ENCODE measurements around the gene MEX3C.
A peak's percentile ranks its signal among the peaks of the same experiment; 100 is the strongest.

MEX3C gene

GRCh38 chr18:51153659-51154371 is 43.7 kb downstream of the MEX3C start:
- DNase-seq, result peak; percentile 59

DNA sequence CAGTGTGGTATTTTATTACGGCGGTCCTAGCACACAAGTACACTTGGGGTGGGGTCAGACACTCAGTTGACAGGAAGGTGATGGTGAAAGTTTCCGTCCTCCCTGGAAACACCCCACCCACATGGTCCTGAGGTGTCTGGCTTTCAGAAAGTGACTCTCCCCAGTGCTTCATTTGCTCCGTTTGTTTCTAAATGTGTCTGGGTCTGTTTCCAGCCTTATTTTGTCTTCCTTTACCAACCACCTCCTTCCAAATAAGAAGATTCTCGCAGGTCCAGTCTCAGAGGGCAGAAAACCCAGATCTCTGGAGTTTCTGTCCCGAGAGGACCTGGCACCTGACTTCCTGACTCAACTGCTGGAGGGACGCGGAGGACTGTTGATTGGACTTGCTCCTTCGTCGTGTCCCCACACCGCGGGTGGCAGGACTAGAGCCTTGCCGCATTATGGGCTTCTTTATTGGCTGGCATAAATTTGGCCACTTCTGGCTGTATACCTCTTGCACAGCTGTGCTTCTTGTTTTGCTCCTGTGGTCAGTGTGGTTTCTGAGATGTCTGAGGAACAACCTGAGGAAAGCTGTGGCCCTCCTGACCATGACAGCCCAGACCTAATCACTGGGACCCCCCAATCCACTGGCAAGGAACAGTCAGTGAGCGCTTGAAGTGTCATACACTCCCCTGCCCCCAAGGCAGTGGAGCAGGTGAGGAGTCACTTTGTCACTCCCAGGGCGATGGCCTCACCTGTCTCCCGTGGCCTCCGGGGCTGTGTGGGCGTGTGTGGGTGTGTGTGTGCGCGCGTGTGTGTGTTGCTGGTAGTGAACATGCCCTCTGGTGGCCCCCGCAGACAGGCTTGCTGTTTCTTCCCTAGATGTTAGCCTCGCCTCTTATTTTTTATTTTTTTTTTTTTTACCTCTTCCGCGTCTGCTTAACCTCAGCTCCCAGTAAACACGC is 45.6 kb downstream of the MEX3C start:
- peak; percentile 81 for DNase-seq

GRCh38 chr18:51151185-51151567 is 46.3 kb downstream of the MEX3C start:
- no peak for DNase-seq

- peak; percentile 50 for DNase-seq
These were observed 47.3 kb downstream of the MEX3C start for GRCh38 chr18:51150113-51150700.

- no peak for DNase-seq
These were observed 47.8 kb downstream of the MEX3C start for GRCh38 chr18:51149670-51150069.

GRCh38 chr18:51146909-51147308 is 50.6 kb downstream of the MEX3C start:
- no peak for DNase-seq

DNA sequence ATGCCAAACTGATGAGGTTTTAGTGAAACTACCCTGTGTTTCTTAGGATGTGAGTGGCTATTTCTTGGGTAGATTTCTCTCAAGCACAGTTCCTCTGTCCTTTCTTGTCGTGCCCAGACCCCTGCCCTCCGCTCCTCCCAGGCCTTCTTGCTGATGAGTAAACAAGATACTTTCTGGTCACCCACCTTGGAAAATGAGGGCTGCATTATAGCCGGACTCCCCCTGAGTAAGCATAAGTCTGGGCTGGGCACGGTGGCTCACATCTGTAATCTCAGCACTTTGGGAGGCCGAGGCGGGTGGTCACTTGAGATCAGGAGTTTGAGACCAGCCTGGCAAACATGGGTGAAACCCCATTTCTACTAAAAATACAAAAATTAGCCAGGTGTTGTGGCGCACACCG is 58.5 kb downstream of the MEX3C start:
- no peak for DNase-seq

GRCh38 chr18:51137891-51138290 is 59.6 kb downstream of the MEX3C start:
- DNase-seq, result no peak

DNA sequence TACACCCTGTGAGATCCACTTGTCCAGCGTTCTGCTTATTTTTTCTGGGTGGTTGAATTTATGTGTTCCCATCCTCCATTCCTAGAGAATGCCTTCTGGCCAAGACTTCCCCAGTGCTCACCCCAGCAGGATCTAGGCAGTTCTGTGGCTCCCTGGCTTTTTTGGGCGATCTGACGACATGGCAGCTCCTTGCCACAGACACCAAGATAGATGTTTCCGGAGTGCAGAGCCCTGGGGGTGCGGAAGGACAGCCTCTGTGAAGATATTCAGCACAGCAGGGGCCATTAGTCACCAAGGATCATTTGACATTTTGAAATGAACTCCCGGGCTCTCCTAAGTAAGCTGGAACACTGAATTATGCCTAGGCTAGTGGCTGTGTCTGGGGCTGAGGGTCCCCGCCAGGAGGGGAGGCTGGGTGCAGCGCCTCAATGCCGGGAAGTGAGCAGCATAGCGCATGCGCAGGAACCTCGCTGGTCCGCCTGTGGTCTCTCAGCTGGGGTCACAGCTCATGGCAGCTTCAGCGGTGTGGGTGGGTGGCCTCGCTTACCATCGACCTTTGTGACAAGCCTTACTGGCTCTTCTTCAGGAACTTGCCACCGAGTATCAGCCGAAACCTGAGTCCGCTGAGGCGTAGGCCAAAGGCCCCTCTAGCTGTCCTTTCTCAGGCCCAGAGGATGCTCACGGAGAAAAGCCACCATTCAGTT is 60.3 kb downstream of the MEX3C start:
- no peak for DNase-seq

DNA sequence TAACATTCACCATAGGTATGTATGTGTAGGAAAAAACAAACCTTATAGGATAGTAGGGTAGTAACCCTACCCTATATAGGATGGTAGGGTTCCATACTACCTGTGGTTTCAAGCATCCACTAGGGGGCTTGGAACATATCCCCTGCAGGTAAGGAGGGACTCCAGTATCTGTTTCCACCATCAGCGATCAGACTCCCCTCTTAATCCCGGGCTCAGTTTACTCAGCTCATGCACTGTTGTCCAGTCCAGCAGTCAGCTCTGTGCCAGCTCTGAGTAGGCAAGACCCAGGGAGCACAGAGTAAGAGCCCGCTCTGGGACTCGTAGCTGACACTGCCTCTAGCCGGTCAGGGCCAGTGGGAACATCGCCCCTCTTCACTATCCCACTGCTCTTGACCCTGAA is 61.7 kb downstream of the MEX3C start:
- peak; percentile 5 for DNase-seq

DNA sequence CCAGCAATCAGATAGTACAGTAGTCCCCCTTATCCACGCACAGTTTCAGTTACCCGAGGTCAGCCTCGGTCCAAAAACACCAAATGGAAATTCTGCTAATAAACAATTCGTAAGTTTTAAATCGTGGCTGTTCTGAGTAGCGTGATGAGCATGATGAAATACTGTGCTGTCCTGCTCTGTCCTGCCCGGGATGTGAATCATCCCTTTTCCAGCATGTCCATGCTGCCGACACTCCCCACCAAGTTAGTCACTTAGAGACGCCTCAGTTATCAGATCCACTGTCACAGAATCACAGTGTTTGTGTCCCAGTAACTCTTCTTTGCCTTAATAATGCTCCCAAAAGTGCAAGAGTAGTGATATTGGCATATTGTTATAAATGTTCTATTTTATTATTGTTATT is 62.1 kb downstream of the MEX3C start:
- no peak for DNase-seq

GRCh38 chr18:51134721-51135120 is 62.8 kb downstream of the MEX3C start:
- DNase-seq, result no peak

DNA sequence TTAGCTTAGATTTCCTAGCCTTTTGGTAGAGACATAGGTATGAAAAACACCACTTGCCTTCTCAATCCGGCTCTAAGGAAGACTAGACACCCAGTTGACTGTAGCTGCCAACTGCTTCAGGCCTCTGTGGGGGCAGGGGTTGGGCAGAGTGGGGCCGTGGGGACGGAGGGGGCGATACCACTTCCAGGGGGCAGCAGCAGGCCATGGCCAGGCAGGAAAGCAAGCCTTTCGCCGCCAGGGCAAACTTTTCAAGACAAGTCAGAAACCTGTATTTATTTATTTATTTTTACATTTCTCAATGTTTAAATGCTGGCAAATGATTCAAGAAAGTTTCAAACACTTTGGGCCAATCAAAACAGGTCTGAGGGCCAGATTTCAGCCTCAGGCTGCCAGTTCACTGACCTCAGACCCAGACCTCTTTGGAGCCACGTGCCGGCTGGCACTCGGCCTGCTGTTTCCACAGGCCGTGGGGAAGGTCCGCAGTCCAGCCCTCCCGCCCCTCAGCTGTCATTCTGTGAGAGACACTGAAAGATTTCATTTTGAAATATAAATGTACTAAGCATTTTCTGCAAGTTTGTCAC is 63.8 kb downstream of the MEX3C start:
- no peak for DNase-seq

GRCh38 chr18:51132256-51132935 is 65.1 kb downstream of the MEX3C start:
- no peak for DNase-seq

DNA sequence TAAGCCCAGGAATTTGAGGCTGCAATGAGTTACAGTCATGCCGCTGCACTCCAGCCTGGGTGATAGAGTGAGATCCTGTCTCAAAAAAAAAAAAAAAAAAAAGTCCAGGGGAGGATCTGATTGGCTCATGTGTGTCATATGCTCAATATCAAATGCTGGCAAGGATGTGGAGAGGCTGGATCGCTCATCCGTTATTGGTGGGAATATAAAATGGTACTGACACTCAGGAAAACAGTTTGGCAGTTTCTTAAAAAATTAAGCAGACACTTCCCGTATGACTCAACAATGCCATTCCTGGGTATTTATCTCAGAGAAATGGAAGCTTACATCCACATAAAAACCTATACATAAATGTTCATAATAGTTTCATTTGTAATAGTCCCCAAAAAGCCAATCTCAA is 68.9 kb downstream of the MEX3C start:
- DNase-seq, result no peak

- DNase-seq, result no peak
These were observed 69.8 kb downstream of the MEX3C start for GRCh38 chr18:51127664-51128063.

DNA sequence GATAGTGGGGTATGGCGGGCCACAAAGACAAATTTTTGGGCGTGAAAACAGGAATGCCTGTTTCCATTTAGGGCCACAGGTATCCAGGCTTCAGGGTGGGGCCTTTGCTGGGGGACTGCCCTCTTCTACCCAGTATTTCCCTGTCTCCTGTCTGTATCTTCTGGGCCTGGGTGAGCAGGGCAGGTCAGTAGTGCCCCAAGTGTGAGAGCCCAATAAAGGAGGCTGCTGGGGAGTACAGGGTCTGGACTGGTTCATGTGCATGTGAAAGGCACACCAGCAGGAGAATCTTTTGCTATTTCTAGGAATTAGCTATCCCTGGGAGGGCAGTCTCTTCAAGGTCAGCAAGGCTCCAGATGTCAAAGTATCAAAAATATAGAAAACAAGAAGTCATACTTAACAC is 71.5 kb downstream of the MEX3C start:
- DNase-seq, result no peak

All from activated CD4-positive, alpha-beta T cell treated with anti-CD3 and anti-CD28 coated beads for 48 hours (primary cell).